Measurements from ENCODE around the gene TSHZ3. TPM values are rescaled to one million over a fixed set of nuclear protein-coding genes. Genes with fewer than 3 reads are reported as not detected.

TSHZ3 gene
- total RNA-seq, 6 donors from 2014 or later, result 2.9 to 10.1 (median 6.3) TPM

DNA sequence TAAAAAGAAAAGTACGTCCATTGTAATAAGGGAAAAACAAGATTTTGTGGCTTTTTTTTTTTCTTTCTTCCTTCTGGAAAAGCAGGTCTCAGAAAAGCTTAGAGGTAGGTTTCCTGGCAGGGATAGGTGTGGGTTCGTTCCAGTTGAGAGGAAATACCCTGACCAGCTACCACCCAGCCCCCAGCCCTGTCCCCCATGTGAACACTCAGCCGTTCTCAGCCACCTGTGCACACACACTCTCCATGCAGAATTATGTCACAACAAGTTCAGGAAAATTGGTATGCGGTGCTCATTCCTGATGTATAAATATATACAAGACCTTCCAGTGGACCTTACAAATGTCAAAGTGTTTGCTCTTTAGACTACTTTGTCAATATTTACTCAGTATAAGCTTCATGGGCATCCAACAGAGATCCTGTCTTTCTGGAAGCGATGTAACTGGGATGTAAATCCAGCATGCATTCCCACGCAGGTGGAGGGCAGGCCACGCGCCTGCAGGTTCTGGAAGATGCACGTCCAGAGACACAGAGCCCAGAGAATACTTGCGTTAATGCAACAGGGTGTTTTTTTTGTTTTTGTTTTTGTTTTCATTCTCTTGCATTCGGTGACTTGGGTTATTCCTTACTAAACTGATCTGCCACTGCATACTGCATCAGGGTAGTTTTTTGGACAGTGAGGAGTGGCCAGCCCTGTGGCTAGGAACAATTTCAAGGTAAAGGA is 68.8 kb downstream of the TSHZ3 start:
- Histone ChIP-seq H3K4me1 (no peaks in the 10 kb centered on the region), H3K27me3 (no peaks in the 10 kb centered on the region), H3K4me3 (no peak overlapping the region), H3K36me3 (peaks cover 0 to 21% (median 4%) of the 10 kb centered on the region in 4 donors), H3K27ac (no peak overlapping the region), H3K9me3 (no peaks in the 10 kb centered on the region)
- WGBS, 2 donors, result 71% methylated on average over 11 of the region's 11 CpGs
- DNase-seq (no peak), ATAC-seq (ENCODE audit: low FRiP score in 2 of 2) (no peak)
- TF ChIP-seq EP300 (IDR thresholded peaks at IDR 0.05) (no peak), POLR2AphosphoS5 (IDR thresholded peaks at IDR 0.05) (no peak), POLR2A (IDR thresholded peaks at IDR 0.05) (no peak)
- TF ChIP-seq, protein P1, sequence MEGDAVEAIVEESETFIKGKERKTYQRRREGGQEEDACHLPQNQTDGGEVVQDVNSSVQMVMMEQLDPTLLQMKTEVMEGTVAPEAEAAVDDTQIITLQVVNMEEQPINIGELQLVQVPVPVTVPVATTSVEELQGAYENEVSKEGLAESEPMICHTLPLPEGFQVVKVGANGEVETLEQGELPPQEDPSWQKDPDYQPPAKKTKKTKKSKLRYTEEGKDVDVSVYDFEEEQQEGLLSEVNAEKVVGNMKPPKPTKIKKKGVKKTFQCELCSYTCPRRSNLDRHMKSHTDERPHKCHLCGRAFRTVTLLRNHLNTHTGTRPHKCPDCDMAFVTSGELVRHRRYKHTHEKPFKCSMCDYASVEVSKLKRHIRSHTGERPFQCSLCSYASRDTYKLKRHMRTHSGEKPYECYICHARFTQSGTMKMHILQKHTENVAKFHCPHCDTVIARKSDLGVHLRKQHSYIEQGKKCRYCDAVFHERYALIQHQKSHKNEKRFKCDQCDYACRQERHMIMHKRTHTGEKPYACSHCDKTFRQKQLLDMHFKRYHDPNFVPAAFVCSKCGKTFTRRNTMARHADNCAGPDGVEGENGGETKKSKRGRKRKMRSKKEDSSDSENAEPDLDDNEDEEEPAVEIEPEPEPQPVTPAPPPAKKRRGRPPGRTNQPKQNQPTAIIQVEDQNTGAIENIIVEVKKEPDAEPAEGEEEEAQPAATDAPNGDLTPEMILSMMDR (IDR thresholded peaks at IDR 0.05), result no peak

DNA sequence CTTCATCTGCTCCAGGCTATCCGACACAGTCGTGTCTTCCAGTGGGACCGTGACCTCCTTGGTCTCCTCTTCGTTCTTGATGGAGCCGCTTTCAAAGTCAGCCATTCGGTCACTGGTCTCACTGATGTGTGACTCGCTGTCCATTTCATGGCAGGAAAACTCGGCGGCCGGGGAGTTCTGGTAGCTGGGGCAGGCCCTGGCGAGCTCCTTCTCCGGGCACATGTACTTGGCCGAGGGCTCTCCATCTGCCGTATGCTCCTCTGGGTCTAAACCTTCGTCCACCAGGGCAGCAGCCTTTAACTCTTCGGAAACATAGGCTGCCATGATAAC is 69.8 kb downstream of the TSHZ3 start:
- WGBS, 2 donors, result 89 to 92% methylated on average over 16 of the region's 16 CpGs

DNA sequence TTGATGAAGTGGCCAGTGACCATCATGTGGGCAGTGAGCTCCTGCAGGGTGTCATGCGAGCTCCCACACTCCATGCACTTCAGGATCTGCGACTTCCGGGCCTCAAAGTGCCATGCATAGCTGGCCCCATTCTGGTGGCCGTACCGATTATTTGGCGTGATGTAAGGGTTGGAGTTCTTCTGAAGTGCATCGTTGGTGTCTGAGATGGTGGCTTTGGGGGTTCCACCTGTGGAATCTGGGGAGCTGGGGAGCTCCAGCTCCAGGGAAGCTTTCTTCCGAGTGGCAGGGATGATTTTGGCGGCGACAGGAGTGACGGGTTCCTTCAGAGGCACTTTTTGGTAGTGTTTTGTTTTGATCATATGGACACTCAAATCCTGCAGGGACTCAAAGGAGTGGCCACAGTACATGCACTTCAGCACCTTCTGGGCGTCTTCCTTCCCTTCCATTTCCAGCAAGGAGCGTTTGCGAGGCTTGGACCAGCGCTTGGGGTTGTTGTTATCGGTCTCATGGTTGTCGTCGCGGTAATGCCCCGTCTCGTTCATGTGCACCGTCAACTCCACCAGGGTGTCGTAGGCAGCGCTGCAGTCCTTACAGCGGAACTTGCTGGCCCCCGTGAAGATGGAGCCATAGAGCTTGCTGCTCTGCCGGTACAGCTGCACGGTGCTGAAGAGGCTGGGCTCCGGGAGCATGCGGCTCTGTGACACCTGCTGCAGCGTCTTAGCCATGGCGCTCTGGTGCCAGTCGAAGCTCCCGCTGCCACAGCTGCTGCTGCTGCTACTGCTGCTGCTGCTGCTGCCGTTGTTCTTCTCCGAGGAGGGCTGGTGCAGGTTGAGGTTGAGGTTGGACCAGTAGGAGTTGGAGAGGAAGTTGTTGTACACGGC is 70.4 kb downstream of the TSHZ3 start:
- H3K27me3 ChIP-seq, result no peaks in the 10 kb centered on the region
- H3K9me3 ChIP-seq, result no peaks in the 10 kb centered on the region
- H3K27ac ChIP-seq, result no peak overlapping the region
- peaks cover 0 to 21% (median 4%) of the 10 kb centered on the region in 4 donors for H3K36me3 ChIP-seq
- no peak for ATAC-seq (ENCODE audit: low FRiP score in 2 of 2)
- no peaks in the 10 kb centered on the region for H3K4me1 ChIP-seq
- WGBS, 2 donors, result 92 to 95% methylated on average over 24 to 37 of the region's 37 CpGs
- H3K4me3 ChIP-seq, result no peak overlapping the region
- TF ChIP-seq, protein P1 (IDR thresholded peaks at IDR 0.05), result no peak
- TF ChIP-seq POLR2A (IDR thresholded peaks at IDR 0.05), result no peak
- TF ChIP-seq EP300 (IDR thresholded peaks at IDR 0.05), result no peak
- TF ChIP-seq POLR2AphosphoS5 (IDR thresholded peaks at IDR 0.05), result no peak
- peak in 1 of 2 donors; percentile 52 for DNase-seq

More for the DNA sequence above, 69.8 kb downstream of the TSHZ3 start:
- Histone ChIP-seq H3K36me3 (peaks cover 0 to 21% (median 4%) of the 10 kb centered on the region in 4 donors), H3K9me3 (no peaks in the 10 kb centered on the region), H3K27me3 (no peaks in the 10 kb centered on the region), H3K4me3 (no peak overlapping the region), H3K4me1 (no peaks in the 10 kb centered on the region), H3K27ac (no peak overlapping the region)
- no peak for TF ChIP-seq POLR2A (IDR thresholded peaks at IDR 0.05)
- no peak for TF ChIP-seq EP300 (IDR thresholded peaks at IDR 0.05)
- TF ChIP-seq, protein P1 (IDR thresholded peaks at IDR 0.05), result no peak
- TF ChIP-seq POLR2AphosphoS5 (IDR thresholded peaks at IDR 0.05), result no peak
- no peak for ATAC-seq (ENCODE audit: low FRiP score in 2 of 2)
- no peak for DNase-seq

DNA sequence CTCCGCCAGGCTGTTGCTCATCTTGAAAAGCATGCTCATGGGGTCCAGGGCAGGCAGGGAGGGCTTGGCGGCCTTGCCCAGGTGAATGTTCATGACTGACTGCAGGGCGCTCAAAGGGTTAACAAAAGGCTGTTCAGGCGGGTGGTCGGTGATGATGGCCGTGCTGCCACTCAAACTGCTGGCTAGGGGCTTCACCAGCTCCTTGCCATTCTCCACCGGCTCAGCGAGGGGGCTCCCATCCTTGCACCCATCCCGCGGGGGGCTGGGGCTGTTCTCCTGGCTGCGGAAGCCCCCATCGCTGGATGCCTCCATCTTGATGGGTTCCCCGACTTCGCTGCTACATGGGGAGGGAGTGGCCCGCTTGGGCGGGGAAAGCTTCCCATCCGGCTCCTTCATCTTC is 71.7 kb downstream of the TSHZ3 start:
- ATAC-seq (ENCODE audit: low FRiP score in 2 of 2), result no peak
- no peak for DNase-seq
- H3K36me3 ChIP-seq, result peaks cover 0 to 23% (median 4%) of the 10 kb centered on the region in 4 donors
- no peaks in the 10 kb centered on the region for H3K9me3 ChIP-seq
- H3K27ac ChIP-seq, result no peak overlapping the region
- no peaks in the 10 kb centered on the region for H3K4me1 ChIP-seq
- no peaks in the 10 kb centered on the region for H3K27me3 ChIP-seq
- WGBS, 2 donors, result 86 to 90% methylated on average over 17 of the region's 17 CpGs
- H3K4me3 ChIP-seq, result no peak overlapping the region
- TF ChIP-seq EP300 (IDR thresholded peaks at IDR 0.05) (no peak), POLR2A (IDR thresholded peaks at IDR 0.05) (no peak), POLR2AphosphoS5 (IDR thresholded peaks at IDR 0.05) (no peak)
- TF ChIP-seq, protein P1 (IDR thresholded peaks at IDR 0.05), result no peak
